GM21526 (cell line): ENCODE data around the gene CAMK2B.

Experiments used
- ATAC-seq: cut with Tn5 transposase; IDR thresholded peaks from one replicate; pipeline ENCODE4 v1.9.1; 2021; ENCODE audit warnings: moderate library complexity; ENCODE audit not compliant: unreplicated experiment, low FRiP score

The CAMK2B gene

DNA sequence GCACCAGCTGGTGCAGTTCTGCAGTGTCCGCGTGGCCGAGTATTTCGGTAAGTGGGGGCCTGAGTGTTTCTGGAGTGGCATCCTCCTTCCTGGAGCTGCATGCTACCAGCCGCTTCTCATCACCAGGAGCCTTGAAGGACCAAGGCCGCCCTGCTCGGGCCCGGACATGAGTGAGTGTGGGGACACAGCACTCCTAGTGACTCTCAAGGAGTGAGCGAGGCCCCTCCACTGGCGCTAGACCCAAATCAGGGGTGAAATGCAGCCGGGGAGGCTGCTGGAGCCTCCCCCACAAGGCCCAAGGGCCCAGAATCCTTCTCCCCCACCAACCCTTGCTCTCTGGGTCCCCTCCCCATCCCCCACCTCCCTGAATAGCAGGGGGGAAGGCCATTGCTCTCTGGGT is 48.0 kb downstream of the CAMK2B start:
- ATAC-seq, result no peak

DNA sequence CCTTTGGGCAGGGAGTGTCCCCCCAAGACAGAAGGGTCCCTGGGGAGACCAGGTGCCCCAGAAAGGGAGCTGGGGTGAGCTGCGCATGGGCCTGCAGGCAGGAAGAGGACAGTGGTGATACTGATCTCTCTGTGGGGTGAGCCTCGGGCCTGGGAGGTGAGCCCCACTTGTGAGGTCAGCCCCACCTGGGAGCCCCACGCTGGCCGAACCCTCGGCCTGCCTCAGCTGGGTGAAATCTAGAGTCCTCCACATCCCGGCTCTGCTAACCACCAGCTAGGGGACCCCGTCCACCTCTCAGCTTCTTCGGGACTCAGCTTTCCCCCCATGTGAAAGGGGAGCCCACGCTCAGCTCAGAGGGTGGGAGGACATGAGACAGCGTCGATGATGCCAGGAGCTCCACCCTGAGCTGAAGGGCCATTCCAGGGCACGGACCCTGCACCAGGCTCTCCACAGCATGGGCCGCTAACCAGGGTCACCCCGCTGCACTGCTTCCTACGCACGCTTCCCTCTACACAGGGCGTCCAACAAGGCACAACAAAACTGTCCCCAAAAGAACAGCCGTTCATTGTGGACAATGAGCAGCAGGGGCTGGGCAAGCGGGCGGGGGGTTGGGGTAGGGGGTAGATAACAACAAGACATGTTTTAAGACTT is 48.7 kb downstream of the CAMK2B start:
- ATAC-seq, result no peak

DNA sequence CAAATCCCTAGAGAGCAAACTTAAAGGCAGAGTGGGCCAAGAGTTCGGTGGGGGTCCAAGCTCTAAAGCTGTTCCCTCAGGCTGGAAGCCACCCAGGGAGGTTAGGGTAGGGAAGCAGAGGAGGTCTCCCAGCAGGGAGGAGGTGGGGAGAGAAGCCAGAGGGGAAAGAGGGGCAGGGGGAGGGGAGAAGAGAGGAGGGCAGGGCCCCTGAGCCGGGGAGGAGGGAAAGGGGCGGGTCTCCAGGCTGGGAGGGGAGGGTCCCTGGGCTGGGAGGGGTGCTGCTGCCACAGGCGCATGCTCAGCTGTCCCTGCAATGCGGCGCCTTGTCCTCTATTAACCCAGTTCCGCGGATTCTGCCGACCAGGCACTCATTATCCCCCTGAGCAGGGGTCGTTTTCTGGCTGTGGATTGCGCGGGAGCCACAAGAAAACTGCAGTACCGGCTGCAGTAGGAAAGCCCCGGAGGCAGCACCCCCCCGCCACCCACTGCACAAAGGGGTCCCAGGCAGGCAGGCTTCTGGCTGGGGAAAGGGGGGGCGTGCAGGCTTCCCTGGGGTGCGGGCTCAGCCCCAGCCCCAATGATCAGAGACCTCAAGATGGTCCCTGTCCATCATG is 49.3 kb downstream of the CAMK2B start:
- no peak for ATAC-seq

DNA sequence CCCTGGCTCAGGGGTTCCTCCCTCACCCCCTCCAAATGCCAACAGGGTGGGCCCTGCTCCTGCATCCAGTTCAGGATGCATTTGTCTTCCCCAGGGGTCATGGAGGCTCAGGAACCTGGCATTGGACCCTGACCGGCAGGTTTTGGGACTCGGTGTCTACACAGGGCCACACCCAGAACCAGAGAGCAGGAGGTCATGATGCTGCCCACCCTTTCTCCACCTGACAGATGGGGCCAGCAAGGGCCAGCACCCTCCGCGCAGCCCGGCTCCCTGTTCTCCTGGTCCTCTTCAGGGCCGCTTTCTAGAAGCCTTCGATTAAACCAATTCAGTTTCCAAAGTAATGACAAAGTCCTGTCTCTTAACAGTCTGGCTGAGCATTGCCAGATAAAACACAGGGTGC is 50.2 kb downstream of the CAMK2B start:
- no peak for ATAC-seq

DNA sequence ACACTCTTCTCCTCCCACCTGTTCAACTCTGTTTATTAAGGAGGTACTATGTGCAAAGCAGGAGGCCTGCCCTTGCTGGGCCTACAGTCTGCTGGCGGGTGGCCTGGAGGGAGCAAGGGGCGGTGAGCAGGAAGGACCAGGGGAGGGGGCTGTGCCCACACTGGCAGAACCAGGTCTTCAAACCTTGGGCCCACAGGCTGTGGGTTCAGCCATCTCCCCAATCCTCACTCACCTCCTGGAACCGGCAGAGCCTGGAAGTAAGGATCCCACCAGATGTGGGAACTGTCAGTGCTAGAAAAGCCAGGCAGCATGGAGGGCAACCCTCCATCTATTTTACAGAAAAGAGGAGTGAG is 50.8 kb downstream of the CAMK2B start:
- no peak for ATAC-seq

DNA sequence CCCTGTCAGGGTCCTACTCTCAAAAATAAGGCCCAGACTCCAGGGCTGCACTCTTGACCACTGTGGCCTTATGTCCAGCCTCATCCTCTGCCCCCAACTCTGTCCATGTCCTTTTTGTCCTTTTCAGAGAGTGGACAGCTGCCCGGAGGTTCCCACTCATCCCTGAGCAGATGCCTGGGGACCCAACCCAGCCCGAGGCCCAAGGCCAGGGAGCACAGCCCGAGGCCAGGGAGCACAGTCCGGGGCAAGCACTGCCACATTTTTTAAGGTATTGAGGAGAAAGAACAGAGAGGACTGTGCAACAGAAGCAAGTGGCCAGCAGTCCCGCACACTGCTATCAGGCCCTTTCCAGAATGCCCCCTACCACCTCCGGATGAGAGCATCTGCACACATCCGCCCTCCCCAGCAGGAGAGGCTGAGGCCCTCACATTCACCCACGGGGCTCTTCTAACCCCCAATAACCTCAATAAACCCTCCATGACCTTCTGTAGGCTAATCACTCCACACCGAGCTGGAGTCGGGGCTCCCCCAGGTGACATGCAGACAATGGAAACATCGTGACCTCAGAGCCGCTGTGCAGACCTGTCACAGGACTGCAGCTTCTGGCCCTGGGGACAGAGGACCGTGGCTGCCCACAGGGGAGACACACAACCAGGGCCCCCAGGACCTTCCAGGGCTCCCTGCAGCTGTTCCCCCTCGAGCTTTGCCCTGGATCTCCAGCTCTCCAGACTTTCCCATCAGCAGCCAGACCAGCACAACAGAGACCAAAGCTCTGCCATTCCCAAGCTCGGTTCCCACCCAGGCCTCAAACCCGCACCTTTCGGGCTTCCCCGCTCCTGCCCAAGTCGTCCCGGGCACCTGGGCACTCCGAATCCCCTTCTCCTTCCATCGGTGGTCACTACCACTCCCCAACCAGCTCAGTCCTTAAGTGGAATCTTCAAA is 51.4 kb downstream of the CAMK2B start:
- no peak for ATAC-seq

DNA sequence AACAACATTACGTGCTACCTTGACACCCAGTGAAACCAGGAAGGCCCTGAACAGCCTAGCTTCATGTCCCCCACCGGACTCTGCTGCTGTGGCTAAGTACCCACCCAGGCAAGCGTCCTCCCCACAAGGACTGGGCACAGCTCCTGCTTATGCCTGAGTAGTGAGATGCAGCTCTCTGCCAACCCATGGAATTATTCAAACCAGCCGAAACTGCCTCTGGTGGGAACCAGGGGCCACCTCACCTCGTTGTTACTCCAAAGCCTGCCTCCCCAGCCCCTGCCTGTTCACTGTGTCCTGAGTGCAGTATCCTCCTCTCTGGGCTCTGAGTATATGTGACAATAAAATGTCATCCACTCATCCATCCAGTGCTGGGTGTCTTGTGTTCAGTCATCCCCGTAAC is 52.4 kb downstream of the CAMK2B start:
- no peak for ATAC-seq

DNA sequence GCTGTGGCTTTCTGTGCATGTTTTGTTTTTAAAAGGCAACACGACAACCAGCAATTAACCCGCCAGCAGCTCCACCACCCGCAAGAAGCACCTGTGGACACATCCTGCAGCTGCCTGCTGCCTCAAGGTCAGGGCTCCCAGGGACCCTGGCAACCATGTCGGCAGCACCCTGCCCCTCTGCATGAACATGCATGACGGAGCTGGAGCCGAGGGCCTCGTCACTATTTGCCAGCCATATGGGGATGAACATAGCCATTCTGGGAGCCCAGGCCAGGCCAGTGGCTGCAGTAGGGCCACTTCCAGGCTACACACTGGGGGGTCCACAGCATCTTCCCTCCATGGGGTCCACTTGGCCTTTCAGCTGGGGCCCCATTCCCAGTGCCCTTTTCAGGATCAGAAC is 52.9 kb downstream of the CAMK2B start:
- no peak for ATAC-seq

DNA sequence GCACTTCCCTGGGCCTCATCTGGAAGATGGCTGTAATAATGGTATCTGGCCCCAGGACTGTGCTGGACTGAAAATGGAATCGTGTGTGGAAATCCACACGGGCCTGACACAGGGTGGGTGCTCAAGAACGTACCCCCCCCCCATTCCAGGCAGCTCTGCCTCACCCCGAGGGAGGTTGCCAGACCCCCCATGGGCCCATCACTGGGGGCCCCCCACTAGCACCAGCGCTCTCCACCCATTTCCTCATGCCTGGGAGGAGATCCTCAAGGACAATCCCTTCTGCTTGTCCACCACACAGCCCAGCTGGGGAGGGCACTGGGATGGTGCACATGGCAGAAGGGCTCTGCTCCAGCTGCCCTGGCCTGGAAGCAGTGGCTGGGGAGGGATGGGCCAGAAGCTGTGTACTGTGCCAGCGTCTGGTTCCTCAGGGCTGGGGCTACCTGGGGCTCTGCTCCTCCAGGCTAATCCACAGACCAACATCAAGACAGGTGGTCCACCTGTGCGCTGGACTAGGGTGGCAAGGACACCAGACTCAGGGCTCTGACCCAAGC is 55.4 kb downstream of the CAMK2B start:
- no peak for ATAC-seq

DNA sequence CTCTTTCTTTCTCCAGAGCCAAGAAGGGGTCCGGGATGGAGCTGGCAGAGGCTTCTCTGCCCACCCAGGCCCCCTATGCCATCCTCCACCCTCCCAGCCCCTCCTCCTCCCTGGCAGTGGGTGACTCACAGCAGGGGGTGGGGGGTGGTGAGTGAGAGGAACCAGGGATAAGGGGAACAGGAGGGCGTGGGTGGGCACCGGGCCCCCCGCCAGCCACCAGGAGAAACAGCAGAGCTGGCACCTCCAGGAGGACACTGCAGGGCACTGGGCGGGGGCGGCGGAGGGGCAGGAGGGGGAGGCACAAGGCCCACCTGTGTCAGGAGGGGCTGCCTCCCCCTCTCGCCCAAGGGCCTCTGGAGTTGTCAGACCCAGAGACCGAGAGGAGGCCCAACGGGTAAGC is 56.0 kb downstream of the CAMK2B start:
- ATAC-seq, result no peak

DNA sequence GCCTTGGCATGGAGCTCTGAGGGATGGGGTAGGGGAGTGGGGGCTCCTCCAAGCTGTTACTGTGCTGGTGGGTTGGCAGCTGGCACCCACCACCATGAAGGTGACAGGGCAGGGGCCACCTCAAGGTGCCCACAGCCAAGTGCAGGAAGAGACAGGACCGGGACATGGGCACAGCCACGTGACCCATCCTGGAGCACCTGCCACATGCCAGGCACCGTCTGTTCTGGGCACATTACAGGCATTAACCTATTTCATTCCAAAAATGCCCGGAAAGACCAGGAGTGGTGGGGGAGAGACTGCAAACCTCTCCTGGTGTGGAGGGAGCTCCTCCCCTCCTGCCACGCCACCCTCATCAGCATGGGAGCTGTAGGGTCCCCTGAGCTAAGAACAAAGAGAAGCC is 56.7 kb downstream of the CAMK2B start:
- no peak for ATAC-seq

DNA sequence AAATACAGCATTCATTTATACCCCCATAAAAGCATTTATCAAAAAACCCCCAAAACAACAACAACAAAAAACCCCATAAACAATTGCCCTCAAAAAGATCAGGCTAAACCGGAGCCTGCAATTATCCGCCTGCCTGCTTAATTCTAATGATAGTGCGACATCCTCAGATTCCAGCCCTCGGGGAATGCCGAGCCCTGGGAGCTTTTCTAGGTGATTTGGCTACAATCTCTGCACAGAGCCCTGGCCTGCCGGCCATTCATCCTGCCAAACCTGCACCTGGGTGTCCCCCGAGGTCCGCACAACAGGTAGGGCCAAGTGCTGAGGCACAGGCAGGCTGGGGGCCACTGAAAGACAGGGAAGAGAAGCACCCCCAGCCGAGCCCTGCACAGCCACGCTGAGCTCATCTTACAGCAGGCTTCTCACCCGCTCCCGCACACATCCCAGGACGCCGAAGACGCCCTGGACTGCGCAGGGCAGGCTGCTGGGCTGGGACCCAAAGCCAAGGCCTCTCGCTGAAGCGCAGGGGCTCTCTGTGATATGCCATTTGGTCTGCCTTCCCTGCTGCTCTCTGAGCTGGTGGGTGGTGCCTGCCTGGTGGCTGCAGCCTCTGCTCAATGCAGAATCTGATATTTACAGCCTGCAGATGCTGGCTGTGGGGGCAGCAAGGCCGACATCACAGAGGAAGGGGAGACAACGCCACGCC is 57.5 kb downstream of the CAMK2B start:
- ATAC-seq, result no peak

DNA sequence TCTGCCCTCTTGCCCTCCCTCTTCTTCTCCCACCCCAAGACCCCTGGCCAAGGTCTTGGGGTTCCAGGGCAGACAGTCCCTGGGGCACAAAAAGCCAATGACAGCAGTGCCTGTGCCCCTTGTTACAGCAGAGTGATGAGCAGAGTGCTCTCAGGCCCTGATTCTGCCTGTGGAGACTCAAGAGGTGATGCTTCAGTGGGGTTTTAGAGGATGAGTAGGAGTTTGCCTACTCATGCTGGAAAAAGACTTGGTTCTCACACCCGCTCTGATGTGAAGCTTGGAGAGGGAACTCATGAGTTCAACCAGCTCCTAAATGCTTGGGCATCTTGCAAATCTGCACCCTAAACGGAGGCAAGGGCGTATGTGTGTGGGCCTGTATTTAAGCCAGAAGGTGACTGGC is 58.2 kb downstream of the CAMK2B start:
- ATAC-seq, result no peak

DNA sequence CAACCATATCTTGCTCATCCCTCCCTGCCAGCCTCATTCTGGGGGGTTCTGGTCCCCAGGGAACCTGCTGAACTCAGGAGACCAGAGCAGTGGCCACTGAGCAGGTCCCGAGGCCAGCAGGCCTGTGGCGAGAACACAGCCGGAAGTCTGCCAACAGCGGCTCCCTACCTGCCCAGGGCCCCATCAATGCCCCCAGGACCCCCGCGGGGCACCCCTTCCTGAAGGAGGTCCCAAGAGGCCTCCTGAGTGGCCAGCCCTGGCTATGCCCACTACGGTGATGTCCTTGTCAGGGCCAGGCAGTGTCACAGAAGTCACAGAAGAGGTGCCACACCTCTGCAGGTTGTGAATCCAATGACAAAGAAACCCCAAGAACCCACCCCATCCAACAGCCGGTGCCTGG is 58.9 kb downstream of the CAMK2B start:
- ATAC-seq, result no peak

DNA sequence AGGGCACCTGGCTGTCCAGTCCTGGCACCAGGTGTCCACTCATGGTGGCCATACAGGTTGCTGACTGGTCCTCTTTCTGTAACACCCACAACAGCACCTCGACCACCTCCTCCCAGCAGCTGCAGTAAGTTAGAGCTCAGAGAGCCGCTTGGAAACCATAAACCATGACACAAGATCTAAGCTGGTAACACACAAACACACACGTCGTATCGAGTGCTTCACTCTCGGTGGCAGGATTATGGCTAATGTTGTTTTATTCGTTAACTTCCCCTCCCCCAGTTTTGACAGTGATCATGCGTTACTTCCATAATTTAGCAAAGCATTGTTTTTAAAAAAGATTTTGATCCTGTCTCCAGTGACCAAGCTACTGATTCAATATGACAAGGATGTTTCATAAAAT is 59.7 kb downstream of the CAMK2B start:
- ATAC-seq, result no peak

DNA sequence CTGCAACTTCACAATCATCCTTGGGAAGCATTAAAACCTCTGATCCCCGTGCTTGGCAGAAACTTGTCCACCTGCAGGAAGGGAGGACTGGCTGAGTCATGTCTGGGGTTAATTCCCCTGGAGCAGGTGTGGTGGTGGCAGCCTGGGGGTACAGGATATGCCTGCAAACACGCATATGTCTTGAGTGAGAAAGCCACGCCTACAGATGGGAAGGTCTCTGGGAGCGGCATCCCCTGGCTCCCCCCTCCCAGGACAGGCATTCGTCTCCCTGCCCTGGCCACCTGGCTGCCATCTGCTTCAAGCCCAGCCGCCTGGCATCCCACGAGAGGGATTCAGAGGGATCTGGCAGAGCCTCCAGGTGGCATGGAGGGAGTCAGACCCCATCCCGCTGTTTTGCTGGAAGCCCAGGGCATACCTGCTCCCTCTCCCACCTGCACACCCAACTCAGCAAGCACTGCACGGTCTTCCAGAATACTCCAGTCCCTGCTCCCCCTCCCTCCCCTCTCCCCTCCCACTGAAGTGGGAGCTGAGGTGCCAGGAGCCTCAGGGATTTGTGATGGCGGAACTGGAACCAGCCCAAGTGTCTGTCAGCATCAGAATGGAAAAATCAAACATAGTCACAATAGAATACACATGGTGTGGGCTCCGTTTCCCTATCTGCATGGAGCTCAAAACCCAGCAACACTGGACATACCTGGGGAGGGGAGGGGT is 61.0 kb downstream of the CAMK2B start:
- ATAC-seq, result no peak

DNA sequence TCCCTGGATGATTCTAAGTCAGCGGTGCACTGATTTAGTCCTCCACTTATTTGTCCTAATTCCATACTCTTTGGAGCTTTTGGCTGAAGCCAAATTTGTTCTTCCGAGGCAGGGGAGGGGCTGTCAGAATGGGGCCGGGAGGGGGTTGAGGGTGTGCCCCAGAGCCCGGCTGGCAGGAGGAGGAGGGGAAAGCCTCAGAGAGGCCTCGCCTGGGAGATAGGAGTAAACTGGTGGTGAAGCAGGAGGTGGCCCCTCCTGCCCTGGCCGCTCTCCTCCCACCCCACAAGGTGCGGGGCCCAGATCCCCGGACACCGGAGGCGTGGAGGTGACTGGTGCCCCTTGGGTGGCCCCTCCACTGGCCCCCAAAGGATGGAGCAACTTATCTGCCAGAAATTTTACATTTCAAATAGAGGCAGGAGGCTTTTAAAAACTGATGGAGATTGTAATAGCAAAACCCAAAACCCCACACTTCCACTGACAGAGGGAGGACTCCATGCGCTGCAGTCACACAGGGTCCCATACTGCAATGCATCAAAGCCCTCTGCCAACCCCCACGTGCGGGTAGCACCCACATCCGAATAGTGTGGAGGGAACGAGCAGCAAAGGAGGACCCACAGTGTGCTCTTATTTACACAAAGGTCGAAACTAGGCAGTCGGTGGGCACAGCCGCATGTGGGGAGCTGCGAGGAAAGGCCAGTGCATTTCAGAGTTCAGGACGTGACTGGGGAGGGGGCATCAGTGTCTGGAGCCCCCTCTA is 61.9 kb downstream of the CAMK2B start:
- no peak for ATAC-seq

DNA sequence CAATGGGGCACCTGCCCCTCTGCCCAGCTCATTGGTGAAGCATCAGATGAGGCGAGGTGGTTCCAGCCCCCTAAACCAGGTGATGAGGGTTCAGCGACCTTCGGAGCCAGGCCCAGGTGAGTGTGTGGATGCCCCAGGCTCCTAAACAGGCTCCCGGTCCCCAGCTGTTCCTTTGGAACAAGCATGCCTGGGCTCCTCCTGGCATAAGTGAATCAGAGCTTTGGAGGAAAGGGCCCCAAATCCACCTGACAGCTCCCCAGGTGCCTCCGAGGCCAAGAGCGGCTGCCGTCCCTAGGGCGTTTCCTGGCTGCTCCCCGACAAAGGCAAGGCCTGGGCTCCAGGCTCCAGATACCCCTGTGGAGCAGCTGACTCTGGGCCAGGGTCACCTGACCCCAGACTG is 63.4 kb downstream of the CAMK2B start:
- ATAC-seq, result no peak

DNA sequence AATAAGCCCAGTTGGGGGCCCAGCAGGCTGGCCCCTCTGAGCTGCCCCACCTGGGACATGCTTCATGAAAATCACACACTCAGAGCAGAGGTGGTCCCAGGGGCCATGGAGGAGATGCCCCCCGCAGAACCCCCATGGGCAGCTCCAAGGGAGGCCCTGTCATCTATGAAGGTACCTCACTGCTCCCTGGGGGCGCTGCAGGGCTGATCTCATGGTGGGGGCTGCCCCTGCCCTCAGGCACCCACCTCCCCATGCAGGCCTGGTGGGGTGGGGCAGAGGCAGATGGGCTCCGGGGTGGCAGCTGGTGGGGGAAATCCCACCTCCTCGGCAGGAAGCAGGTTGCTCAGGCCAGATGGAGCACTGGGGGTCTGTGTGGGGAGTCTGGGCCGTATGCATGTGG is 64.2 kb downstream of the CAMK2B start:
- no peak for ATAC-seq
